ENCODE measurements around the gene TAF1C. TPM values are rescaled to one million over a fixed set of nuclear protein-coding genes. Genes with fewer than 3 reads are reported as not detected.

TAF1C gene
- total RNA-seq, 1 experiment from 2014 or later = 79.7 TPM

DNA sequence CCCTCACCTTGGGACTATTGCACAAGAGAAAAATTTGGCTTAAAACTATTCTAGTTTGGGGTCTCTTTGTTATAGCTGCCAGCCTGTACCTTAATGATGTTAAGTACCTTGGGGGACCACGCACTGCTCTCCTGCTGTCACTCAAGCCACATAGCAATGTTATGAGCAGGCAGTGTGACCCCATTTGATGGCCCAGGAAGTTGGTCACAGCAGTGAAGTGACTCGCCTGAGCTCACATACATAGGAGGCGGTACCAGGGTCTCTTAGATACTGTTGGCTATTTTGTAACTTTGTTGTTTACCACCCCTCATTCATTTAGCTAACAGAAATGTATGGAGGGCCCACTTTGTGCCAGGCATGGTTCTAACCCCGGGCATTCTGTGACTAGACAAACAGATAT, 36.6 kb upstream of the TAF1C start:
- H3K27me3 Mint-ChIP-seq (ENCODE audit: insufficient read depth, unreplicated experiment) = peaks cover 6% of the 10 kb centered on the region
- no peaks in the 10 kb centered on the region for H3K4me1 Mint-ChIP-seq (ENCODE audit: low read depth, unreplicated experiment)
- no peak overlapping the region for H3K27ac Mint-ChIP-seq (ENCODE audit: unreplicated experiment)
- TF ChIP-seq, protein P1, sequence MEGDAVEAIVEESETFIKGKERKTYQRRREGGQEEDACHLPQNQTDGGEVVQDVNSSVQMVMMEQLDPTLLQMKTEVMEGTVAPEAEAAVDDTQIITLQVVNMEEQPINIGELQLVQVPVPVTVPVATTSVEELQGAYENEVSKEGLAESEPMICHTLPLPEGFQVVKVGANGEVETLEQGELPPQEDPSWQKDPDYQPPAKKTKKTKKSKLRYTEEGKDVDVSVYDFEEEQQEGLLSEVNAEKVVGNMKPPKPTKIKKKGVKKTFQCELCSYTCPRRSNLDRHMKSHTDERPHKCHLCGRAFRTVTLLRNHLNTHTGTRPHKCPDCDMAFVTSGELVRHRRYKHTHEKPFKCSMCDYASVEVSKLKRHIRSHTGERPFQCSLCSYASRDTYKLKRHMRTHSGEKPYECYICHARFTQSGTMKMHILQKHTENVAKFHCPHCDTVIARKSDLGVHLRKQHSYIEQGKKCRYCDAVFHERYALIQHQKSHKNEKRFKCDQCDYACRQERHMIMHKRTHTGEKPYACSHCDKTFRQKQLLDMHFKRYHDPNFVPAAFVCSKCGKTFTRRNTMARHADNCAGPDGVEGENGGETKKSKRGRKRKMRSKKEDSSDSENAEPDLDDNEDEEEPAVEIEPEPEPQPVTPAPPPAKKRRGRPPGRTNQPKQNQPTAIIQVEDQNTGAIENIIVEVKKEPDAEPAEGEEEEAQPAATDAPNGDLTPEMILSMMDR (IDR thresholded peaks at IDR 0.05; ENCODE audit: insufficient read depth in 1 of 2, low read depth in 1 of 2, low read length in 1 of 2, severe bottlenecking in 1 of 2, unreplicated experiment in 1 of 2) = no peak
- CTCF ChIA-PET = interaction anchor here (0.6 to 1.1 kb wide), 2 partner anchors 260 to 395 kb away, joined by 3 to 4 read pairs; no protein-coding TSS in a partner anchor
- no peaks in the 10 kb centered on the region for H3K9me3 Mint-ChIP-seq (ENCODE audit: unreplicated experiment)
- DNase-seq = no peak
- Histone ChIP-seq H3K4me3 (ENCODE audit: low read depth, low read length) (no peak overlapping the region), H3K9me3 (no peaks in the 10 kb centered on the region), H3K4me1 (no peaks in the 10 kb centered on the region; the same call in 1 of the 2 replicates), H3K36me3 (ENCODE audit: control insufficient read depth, insufficient read depth, low read length) (no peaks in the 10 kb centered on the region), H3K27me3 (replicated peaks; ENCODE audit: control insufficient read depth, insufficient read depth, low read length) (no peaks in the 10 kb centered on the region)
- H3K36me3 Mint-ChIP-seq (ENCODE audit: insufficient read depth, unreplicated experiment) = no peaks in the 10 kb centered on the region
- no TSS peak for BruUV-seq (replicated peaks)
- intact Hi-C loops (cut with micrococcal nuclease; ENCODE audit: unreplicated experiment) = no loop called here
- H3K4me3 Mint-ChIP-seq (ENCODE audit: unreplicated experiment) = no peak overlapping the region
- POLR2A ChIA-PET = no interaction called here

DNA sequence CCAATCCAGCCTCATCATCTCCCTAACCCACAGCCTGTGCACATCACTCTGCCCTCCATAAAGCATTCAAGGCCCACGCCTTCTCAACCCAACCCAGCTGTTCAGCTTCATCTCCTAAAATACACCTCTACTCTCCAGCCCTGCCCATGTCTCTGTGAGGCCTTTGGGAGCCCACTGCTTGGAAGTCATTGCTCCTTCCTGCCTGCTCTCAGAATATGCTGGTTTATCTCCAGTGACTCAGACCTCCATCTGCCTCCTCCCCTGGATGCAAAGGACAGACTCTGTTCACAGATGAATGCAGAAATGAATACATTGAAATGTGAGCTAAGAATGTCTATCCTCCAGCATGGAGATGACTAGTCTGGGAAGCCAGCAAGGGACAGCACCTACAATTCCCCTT, 34.0 kb upstream of the TAF1C start:
- no peaks in the 10 kb centered on the region for H3K9me3 ChIP-seq
- ChIA-PET CTCF (no interaction called here), POLR2A (no interaction called here)
- no peak overlapping the region for H3K4me3 ChIP-seq (ENCODE audit: low read depth, low read length)
- Mint-ChIP-seq H3K27ac (ENCODE audit: unreplicated experiment) (no peak overlapping the region), H3K4me1 (ENCODE audit: low read depth, unreplicated experiment) (no peaks in the 10 kb centered on the region), H3K9me3 (ENCODE audit: unreplicated experiment) (no peaks in the 10 kb centered on the region), H3K27me3 (ENCODE audit: insufficient read depth, unreplicated experiment) (peaks cover 6% of the 10 kb centered on the region), H3K4me3 (ENCODE audit: unreplicated experiment) (no peak overlapping the region), H3K36me3 (ENCODE audit: insufficient read depth, unreplicated experiment) (no peaks in the 10 kb centered on the region)
- intact Hi-C loops (cut with micrococcal nuclease; ENCODE audit: unreplicated experiment) = no loop called here
- no peak for DNase-seq
- TF ChIP-seq, protein P1 (IDR thresholded peaks at IDR 0.05; ENCODE audit: insufficient read depth in 1 of 2, low read depth in 1 of 2, low read length in 1 of 2, severe bottlenecking in 1 of 2, unreplicated experiment in 1 of 2) = no peak
- no peaks in the 10 kb centered on the region for H3K36me3 ChIP-seq (ENCODE audit: control insufficient read depth, insufficient read depth, low read length)
- no TSS peak for BruUV-seq (replicated peaks)
- no peaks in the 10 kb centered on the region for H3K4me1 ChIP-seq
- no peaks in the 10 kb centered on the region for H3K27me3 ChIP-seq (replicated peaks; ENCODE audit: control insufficient read depth, insufficient read depth, low read length)

DNA sequence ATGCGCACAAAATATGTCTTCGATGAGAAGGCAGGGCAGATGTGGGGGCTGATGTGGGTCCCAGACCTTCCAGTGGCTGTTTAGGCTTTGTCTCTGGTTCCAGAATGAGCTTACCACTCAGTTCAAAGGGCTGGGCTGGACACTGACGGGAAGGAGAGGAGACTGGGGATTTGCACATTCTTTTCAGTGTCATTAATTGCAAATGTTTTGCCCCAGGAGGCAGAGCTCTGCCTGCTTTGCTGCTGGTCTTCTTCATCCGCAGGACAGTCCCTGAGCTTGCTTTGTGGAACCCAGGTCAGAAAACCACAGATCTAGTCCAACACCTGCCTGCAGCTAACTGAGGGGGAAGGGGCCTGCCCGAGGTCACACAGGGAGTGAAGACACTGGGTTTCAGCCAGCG, 32.1 kb upstream of the TAF1C start:
- Histone ChIP-seq H3K9me3 (no peaks in the 10 kb centered on the region), H3K27me3 (replicated peaks; ENCODE audit: control insufficient read depth, insufficient read depth, low read length) (no peaks in the 10 kb centered on the region), H3K4me1 (no peaks in the 10 kb centered on the region), H3K4me3 (ENCODE audit: low read depth, low read length) (no peak overlapping the region), H3K36me3 (ENCODE audit: control insufficient read depth, insufficient read depth, low read length) (no peaks in the 10 kb centered on the region)
- Mint-ChIP-seq H3K4me1 (ENCODE audit: low read depth, unreplicated experiment) (no peaks in the 10 kb centered on the region), H3K27ac (ENCODE audit: unreplicated experiment) (no peak overlapping the region), H3K36me3 (ENCODE audit: insufficient read depth, unreplicated experiment) (no peaks in the 10 kb centered on the region), H3K27me3 (ENCODE audit: insufficient read depth, unreplicated experiment) (peaks cover 6% of the 10 kb centered on the region), H3K9me3 (ENCODE audit: unreplicated experiment) (no peaks in the 10 kb centered on the region), H3K4me3 (ENCODE audit: unreplicated experiment) (no peak overlapping the region)
- DNase-seq = no peak
- TF ChIP-seq, protein P1 (IDR thresholded peaks at IDR 0.05; ENCODE audit: insufficient read depth in 1 of 2, low read depth in 1 of 2, low read length in 1 of 2, severe bottlenecking in 1 of 2, unreplicated experiment in 1 of 2) = no peak
- intact Hi-C loops (cut with micrococcal nuclease; ENCODE audit: unreplicated experiment) = no loop called here
- POLR2A ChIA-PET = no interaction called here
- CTCF ChIA-PET = no interaction called here
- BruUV-seq (replicated peaks) = no TSS peak
